SK-N-DZ (cell line): ENCODE data around the gene MSANTD3.

Experiments used
- DNase-seq: peaks from one replicate; pipeline ENCODE4 v3.0.0-alpha.2; 2015; ENCODE audit warnings: low spot score

Gene MSANTD3

GRCh38 chr9:100465274-100465673 is 38.3 kb downstream of the MSANTD3 start:
- no peak for DNase-seq

GRCh38 chr9:100465761-100466160 is 38.8 kb downstream of the MSANTD3 start:
- no peak for DNase-seq

- DNase-seq, result no peak
These were observed 39.4 kb downstream of the MSANTD3 start for GRCh38 chr9:100466171-100466828.

GRCh38 chr9:100466829-100467221 is 39.9 kb downstream of the MSANTD3 start:
- DNase-seq, result no peak

GRCh38 chr9:100468041-100468440 is 41.1 kb downstream of the MSANTD3 start:
- no peak for DNase-seq

- DNase-seq, result no peak
These were observed 45.3 kb downstream of the MSANTD3 start for GRCh38 chr9:100472268-100472667.

GRCh38 chr9:100472788-100473275 is 45.9 kb downstream of the MSANTD3 start, which contains the start of gene TMEFF1:
TSS of gene TMEFF1 (plus strand) at chr9:100473149. CDS start at chr9:100473545, 396 bp downstream.
- DNase-seq, result peak; percentile 72

GRCh38 chr9:100473276-100474081 is 46.5 kb downstream of the MSANTD3 start:
- DNase-seq, result peak; percentile 21

GRCh38 chr9:100474082-100474923 is 47.4 kb downstream of the MSANTD3 start:
- peak; percentile 10 for DNase-seq

GRCh38 chr9:100474924-100475276 is 48.0 kb downstream of the MSANTD3 start:
- DNase-seq, result peak; percentile 15

GRCh38 chr9:100477241-100477640 is 50.3 kb downstream of the MSANTD3 start:
- DNase-seq, result no peak

- no peak for DNase-seq
These were observed 51.2 kb downstream of the MSANTD3 start for GRCh38 chr9:100478192-100478591.

GRCh38 chr9:100479820-100480219 is 52.9 kb downstream of the MSANTD3 start:
- no peak for DNase-seq

- no peak for DNase-seq
These were observed 58.3 kb downstream of the MSANTD3 start for GRCh38 chr9:100485196-100485595.

- no peak for DNase-seq
These were observed 59.7 kb downstream of the MSANTD3 start for GRCh38 chr9:100486479-100487176.

- DNase-seq, result no peak
These were observed 61.2 kb downstream of the MSANTD3 start for GRCh38 chr9:100488177-100488576.

- no peak for DNase-seq
These were observed 62.9 kb downstream of the MSANTD3 start for GRCh38 chr9:100489836-100490235.

GRCh38 chr9:100492952-100493351 is 66.0 kb downstream of the MSANTD3 start:
- DNase-seq, result no peak

- no peak for DNase-seq
These were observed 71.6 kb downstream of the MSANTD3 start for GRCh38 chr9:100498592-100498991.

- DNase-seq, result no peak
These were observed 72.5 kb downstream of the MSANTD3 start for GRCh38 chr9:100499460-100499859.

- no peak for DNase-seq
These were observed 72.9 kb downstream of the MSANTD3 start for GRCh38 chr9:100499866-100500265.
